Urinary bladder (tissue), 4 donors: Measurements from ENCODE around the gene CEP162. TPM values are rescaled to one million over a fixed set of nuclear protein-coding genes. Genes with fewer than 3 reads are reported as not detected.

Experiments
- DNase-seq: peaks from one replicate; pipeline ENCODE4 v3.0.0-alpha.2; 2015; ENCODE audit errors: extremely low spot score
- H3K27ac ChIP-seq: one replicate; pipeline ENCODE4 v1.5.1; 2013; ENCODE audit warnings: low read depth, mild to moderate bottlenecking, moderate library complexity
- H3K36me3 ChIP-seq: one replicate; pipeline ENCODE4 v1.6.1; 2013; ENCODE audit warnings: mild to moderate bottlenecking, moderate library complexity; ENCODE audit not compliant: insufficient read depth
- H3K4me1 ChIP-seq: one replicate; pipeline ENCODE4 v1.6.1; 2013; ENCODE audit warnings: mild to moderate bottlenecking, moderate library complexity; ENCODE audit not compliant: insufficient read depth
- H3K4me3 ChIP-seq: one replicate; pipeline ENCODE4 v1.5.1; 2013; ENCODE audit warnings: low read depth, low read length
- WGBS: extraction: QIAGEN DNeasy Blood & Tissue Kit; methylation state at CpG from one replicate; pipeline ENCODE4 v1.1.7; 2013; 5-methylcytosine and 5-hydroxymethylcytosine counted together
- polyA plus RNA-seq: library from polyadenylated mRNA; stranded (reverse); fragments of 200-250 nt; gene quantifications from one replicate; pipeline ENCODE4 v1.2.3, GENCODE V29; 2013
- total RNA-seq: library from RNA; depleted of rRNA; stranded (reverse); fragments of >200 nt; gene quantifications from one replicate; pipeline ENCODE4 v1.2.3, GENCODE V29; 2014
- donor health status: healthy with polysubstance abuse.
- donor health status: healthy.

Gene CEP162, protein sequence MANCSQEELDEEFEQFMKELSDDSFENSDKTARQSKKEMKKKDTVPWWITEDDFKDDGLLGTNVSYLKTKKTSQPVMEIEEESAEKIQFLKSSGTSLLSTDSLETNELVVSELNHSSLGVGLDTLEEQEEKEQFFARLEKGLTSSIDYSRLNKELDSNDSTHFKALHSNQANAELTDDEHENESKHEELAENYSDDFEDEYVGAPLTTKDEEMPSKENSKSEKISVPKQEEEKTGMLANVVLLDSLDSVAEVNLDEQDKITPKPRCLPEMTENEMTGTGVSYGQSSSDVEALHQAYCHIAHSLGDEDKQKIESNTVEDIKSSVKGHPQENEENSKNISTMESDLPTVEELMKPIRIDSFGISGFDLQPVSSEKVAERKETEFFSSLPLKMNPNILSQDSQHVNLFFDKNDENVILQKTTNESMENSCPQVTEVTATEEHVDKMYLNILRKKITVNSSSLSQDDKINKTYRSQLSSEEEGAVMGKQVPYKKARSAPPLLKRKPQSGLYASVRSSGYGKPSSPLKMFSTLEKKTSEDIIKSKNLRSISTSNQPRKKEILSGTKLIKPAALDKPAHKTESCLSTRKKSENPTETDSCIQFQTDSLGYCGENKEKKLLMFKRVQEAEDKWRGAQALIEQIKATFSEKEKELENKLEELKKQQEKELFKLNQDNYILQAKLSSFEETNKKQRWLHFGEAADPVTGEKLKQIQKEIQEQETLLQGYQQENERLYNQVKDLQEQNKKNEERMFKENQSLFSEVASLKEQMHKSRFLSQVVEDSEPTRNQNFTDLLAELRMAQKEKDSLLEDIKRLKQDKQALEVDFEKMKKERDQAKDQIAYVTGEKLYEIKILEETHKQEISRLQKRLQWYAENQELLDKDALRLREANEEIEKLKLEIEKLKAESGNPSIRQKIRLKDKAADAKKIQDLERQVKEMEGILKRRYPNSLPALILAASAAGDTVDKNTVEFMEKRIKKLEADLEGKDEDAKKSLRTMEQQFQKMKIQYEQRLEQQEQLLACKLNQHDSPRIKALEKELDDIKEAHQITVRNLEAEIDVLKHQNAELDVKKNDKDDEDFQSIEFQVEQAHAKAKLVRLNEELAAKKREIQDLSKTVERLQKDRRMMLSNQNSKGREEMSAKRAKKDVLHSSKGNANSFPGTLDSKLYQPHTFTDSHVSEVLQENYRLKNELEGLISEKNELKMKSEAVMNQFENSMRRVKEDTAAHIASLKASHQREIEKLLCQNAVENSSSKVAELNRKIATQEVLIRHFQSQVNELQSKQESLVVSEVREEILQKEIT (N-terminal part only)
- total RNA-seq (29.0 TPM), polyA plus RNA-seq (6.9 TPM)

DNA sequence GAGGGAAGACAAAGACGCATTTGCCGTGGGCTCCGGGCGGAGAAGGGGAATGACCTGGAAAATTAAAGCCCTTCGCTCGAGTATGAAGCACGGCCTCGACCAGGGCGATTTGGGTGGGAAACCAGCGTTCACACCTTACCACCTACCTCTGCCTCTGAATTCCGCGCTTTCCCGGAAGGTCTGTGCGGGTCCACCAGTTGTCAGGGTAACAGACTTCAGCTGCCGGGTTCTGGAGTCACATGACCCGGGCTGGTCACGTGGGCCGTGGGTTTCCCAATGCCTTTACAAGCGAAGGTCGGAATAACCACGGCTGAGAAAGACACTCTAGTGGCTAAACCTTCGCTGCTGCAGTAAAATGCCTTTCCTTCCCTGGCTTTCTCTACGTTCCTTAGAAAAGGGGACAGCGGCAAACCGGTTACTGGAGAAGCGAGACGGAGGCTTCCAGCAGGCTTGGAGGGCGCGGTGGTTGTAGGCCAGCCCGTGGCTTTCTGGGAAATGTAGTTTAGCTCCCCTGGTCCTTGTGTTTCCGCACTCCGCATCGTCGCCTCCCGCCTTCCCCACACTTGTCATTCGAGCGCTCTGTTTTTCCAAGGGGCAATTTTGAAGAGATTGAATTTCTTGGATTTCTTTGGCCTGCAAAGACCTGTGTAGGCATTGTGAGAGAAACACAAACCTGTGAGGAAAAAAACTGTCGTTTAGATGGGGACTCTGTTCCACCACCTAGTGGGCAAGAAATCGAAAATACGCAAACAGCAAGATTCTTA is at the start of gene CEP162:
CEP162 (minus strand) TSS at position 210 of the 764 bp plus-strand sequence. CDS start 1,250 bp downstream, outside the sequence.
- Histone ChIP-seq H3K27ac (peak within 1 kb of the TSS; percentile 86), H3K4me1 (no peaks in the 10 kb centered on the region), H3K4me3 (peak within 1 kb of the TSS; percentile 62), H3K36me3 (no peaks in the 10 kb centered on the region)
- under 1% methylated on average over 40 of the region's 40 CpGs for WGBS
- DNase-seq: peak; percentile 90

DNA sequence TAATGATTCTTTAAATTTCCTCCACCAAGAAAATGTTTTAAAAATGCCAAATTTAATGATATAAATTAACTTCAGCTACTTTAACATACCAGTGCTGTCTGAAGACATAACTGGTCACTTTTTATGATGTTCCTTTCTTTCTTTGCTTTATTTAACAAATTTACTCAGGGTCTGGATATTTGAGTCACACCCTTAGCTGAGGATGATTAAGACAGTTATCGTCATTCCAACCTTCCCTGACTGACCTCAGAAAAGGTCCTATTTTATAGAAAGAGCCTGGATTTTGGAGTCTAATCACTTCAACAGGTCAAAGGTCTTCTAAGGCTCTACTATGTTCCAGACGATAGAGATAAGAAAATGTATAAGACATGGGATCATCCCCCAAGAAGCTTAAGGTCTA is 47.4 kb upstream of the CEP162 start:
- Histone ChIP-seq H3K36me3 (no peaks in the 10 kb centered on the region), H3K4me1 (no peaks in the 10 kb centered on the region), H3K4me3 (no peak overlapping the region), H3K27ac (no peak overlapping the region)
- no peak for DNase-seq
- WGBS: 44% methylated on average over 2 of the region's 2 CpGs

DNA sequence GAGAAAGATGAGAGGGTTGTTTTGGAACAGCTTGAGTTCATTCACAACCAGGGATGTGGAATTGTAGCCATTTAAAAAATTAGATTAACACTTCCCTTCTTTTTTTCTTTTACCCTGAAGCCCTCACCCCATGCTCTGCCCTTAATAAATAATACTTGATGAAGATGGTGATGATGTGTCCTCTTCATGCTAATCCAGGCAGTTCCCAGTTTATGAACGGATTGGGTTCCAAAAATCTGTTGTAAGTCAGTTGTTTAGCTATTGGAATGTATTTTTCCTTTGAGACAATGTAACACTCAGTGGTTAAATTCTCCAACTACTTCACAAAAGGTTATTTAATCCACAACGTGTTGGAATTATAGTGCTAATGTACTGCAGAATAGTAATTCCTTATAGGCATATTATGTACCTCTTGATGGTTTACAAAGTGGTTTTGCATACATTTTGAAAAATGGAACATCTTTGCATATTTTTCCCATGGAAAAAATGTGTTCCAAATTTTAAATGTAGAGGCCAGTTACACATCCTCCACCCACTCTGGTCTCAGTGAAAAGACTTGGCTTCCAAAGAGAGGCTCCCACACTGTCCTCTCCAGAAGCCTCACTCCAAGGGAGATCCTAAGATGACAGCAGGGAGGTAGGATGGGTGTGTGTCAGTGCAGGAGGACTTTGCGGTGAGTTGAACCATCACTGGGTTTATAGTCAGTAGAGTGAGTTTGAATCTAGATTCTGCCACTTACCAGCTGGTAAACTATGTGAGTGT is 45.8 kb upstream of the CEP162 start:
- WGBS: 65% methylated on average over 3 of the region's 3 CpGs
- no peak overlapping the region for H3K4me3 ChIP-seq

DNA sequence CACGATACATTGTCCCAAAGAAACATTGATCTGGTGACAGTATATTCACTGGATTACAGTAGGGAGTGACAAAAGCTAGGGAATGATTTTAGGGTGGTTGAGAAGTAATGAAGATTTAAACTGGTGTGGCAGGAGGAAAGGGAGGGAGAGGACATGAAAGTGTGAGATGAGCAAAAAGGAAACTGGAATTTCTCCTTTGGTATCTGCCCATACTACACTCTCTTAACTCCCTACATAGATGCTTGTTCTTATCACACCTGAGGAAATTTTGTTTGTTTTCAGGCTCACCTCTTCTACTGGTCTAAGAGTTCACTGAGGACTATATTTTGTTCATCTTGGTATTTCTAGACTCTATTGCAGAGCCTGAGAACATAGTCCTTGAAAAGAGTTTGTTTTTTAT is 44.9 kb upstream of the CEP162 start:
- no peaks in the 10 kb centered on the region for H3K36me3 ChIP-seq
- no peaks in the 10 kb centered on the region for H3K4me1 ChIP-seq
- no peak overlapping the region for H3K27ac ChIP-seq
- no peak overlapping the region for H3K4me3 ChIP-seq
- no peak for DNase-seq
- WGBS: 85% methylated on average over 1 of the region's 1 CpG

More for the DNA sequence above, 45.8 kb upstream of the CEP162 start:
- Histone ChIP-seq H3K4me1 (no peaks in the 10 kb centered on the region), H3K36me3 (no peaks in the 10 kb centered on the region), H3K27ac (no peak overlapping the region)
- no peak for DNase-seq

DNA sequence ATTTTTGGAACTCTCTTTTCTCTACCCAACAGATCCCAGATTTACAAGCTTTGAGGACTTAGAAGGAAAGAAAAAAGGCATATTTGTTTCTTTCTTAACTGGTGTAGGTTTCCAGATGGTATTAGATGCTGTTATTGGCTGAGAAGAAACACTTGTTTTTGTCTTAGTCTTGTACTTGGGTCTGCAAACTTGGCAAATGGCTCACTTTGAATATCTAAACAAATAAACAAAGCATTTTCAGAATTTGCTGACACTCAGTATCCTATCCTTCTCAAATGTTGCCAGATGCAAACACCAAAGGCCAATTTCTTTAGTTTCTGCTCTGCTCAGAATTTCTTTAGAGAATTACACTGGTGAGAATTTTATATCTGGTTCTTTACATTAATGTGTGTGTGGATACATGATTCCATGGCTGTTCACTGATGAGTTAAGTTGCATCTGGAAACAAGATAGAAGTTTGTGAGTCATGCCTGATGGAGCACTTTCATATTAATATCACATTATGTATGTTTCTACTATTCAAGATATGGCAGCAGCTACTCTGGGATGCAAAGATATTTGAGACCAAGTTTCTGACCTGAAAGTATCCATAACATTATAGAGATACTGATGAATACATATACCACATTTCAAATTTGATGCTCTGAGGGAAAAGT is 43.7 kb upstream of the CEP162 start:
- DNase-seq: no peak
- Histone ChIP-seq H3K27ac (no peak overlapping the region), H3K36me3 (no peaks in the 10 kb centered on the region), H3K4me3 (no peak overlapping the region), H3K4me1 (no peaks in the 10 kb centered on the region)

DNA sequence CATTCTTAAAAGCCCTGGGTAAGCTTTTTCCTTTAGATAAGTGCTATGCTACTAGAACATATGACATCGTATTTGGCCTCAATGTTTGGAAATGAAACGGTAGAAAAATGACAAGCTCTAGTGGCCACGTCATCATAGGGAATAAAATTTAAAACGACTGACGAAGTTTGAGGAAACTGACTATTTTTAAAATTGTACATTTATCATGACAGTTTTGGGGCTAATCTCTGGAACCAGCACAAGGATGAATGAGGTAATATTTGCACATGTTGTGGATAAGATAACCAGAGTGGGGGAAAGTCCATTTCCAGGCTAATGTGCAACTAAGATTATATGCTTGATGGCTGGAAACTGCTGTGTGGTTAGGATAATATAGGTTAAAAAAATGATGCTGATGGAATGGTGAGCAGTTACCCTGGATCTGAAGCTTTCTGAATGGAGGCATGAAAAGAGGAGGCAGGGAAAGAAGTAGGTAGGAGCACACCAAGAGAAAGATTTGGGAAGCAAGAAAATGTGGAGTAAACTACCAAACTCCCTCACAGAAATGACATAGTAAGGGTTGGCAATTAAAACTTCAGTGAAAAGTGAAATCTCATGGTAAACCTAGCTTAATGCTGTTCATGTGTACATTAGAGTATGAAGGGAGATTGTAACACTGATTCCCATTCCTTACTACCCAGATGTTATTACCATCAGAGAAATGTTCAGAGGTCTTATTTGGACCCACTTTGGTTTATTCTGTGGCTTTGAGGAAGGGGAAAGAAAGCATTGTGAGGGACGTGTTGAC is 42.7 kb upstream of the CEP162 start:
- H3K4me3 ChIP-seq: no peak overlapping the region
- WGBS: 51% methylated on average over 6 of the region's 6 CpGs
- H3K27ac ChIP-seq: no peak overlapping the region
- no peaks in the 10 kb centered on the region for H3K36me3 ChIP-seq
- H3K4me1 ChIP-seq: no peaks in the 10 kb centered on the region
- no peak for DNase-seq

- Histone ChIP-seq H3K27ac (no peak overlapping the region), H3K36me3 (no peaks in the 10 kb centered on the region), H3K4me3 (no peak overlapping the region), H3K4me1 (no peaks in the 10 kb centered on the region)
- DNase-seq: no peak
- 91% methylated on average over 3 of the region's 3 CpGs for WGBS
Observed at GRCh38 chr6:84268781-84269180, 41.3 kb upstream of the CEP162 start.

DNA sequence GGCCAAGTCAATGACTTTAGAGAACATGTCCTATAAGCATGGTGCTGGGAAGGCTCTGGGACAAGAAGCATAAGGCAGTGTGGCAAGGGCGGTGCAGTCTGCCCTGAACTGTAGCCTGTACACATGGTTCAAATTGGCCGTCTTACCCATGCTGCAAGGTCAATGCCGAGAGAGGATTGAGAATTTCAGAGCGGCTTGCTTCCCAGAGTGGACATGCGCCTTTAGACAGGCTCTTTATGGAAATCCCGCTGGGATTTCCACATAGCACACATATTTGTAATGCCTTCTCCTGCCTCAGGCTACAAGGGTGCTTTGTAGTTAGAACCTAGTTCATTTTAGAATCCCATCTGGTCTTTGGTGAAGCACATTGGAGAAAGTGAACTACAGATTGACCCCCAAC is 36.1 kb upstream of the CEP162 start:
- Histone ChIP-seq H3K36me3 (no peaks in the 10 kb centered on the region), H3K27ac (no peak overlapping the region), H3K4me3 (no peak overlapping the region), H3K4me1 (no peaks in the 10 kb centered on the region)
- DNase-seq: no peak
- WGBS: 80% methylated on average over 6 of the region's 6 CpGs

GRCh38 chr6:84260926-84261325 is 33.5 kb upstream of the CEP162 start:
- 86% methylated on average over 3 of the region's 3 CpGs for WGBS
- Histone ChIP-seq H3K36me3 (no peaks in the 10 kb centered on the region), H3K27ac (no peak overlapping the region), H3K4me3 (no peak overlapping the region), H3K4me1 (no peaks in the 10 kb centered on the region)
- DNase-seq: no peak

DNA sequence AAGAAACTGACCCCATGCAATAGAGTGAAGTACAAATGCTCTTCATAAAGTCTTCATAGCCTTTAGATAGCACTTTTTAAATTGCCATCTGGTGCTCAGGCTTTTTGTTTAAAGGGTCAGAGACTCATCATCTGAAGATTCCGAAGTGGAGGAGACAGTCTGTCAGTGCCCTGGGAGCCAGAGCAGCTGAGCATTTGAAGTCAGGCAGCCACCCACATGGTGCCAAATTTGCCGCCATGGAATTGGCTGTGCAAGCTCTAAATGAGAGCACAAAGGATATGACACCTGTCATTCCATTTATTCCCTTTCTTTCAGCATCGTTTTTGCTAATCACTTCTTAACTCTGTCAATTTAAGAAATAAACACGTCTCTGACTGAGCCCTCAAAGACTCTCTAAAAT is 32.8 kb upstream of the CEP162 start:
- H3K4me1 ChIP-seq: no peaks in the 10 kb centered on the region
- no peak overlapping the region for H3K4me3 ChIP-seq
- WGBS: 42% methylated on average over 4 of the region's 4 CpGs
- no peak overlapping the region for H3K27ac ChIP-seq
- H3K36me3 ChIP-seq: no peaks in the 10 kb centered on the region
- no peak for DNase-seq

GRCh38 chr6:84258866-84259265 is 31.4 kb upstream of the CEP162 start:
- WGBS: 66% methylated on average over 4 of the region's 4 CpGs
- Histone ChIP-seq H3K4me3 (no peak overlapping the region), H3K36me3 (no peaks in the 10 kb centered on the region), H3K27ac (no peak overlapping the region), H3K4me1 (no peaks in the 10 kb centered on the region)
- no peak for DNase-seq
